ENCODE data around the gene CSNK1D.
A peak's percentile ranks its signal among the peaks of the same experiment; 100 is the strongest.

The CSNK1D gene

DNA sequence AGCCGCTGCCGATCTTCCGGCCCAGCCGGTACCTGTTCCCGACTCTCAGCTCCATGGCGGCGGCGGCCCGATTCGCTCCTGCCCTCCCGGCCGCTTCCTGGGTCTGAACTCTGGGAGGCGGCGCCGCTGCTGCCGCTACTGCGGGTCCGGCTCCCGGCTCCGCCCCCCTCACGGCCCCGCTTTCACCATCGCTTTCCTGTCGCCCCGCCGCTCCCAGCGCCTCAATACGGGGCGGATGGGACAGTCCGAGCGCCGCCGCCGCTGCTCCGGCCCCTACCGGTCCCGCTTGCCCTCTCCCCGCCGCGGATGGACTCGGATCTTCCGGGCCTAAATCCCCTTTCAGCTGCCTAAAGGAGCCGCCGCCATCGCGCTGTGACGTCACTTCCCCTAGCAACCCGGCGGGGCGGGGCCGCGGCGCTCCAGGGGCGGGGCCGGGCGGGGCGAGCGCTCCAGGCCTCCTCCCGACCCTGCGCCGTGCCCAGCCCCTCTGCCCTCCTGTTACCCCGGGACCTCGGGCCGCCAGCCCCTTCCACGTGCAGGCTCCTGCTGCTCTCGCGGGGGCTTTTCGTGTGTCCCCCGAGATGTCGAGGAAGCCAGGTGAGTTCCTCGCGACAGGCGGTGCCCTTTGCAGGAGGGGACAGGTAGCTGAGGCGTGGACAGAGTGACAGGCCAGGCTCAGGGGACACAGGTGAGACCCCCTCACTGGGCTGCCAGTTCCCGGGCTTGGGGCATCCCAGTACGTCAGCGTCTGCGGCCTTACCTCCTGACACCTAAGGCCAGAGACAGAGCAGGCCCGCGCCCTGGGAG lies at the start of gene CSNK1D:
TSS of gene CSNK1D (minus strand) at position 374 of the 807 bp plus-strand sequence. CDS start at position 55, 319 bp downstream.
- DNase-seq = peak; percentile 82 to 83

DNA sequence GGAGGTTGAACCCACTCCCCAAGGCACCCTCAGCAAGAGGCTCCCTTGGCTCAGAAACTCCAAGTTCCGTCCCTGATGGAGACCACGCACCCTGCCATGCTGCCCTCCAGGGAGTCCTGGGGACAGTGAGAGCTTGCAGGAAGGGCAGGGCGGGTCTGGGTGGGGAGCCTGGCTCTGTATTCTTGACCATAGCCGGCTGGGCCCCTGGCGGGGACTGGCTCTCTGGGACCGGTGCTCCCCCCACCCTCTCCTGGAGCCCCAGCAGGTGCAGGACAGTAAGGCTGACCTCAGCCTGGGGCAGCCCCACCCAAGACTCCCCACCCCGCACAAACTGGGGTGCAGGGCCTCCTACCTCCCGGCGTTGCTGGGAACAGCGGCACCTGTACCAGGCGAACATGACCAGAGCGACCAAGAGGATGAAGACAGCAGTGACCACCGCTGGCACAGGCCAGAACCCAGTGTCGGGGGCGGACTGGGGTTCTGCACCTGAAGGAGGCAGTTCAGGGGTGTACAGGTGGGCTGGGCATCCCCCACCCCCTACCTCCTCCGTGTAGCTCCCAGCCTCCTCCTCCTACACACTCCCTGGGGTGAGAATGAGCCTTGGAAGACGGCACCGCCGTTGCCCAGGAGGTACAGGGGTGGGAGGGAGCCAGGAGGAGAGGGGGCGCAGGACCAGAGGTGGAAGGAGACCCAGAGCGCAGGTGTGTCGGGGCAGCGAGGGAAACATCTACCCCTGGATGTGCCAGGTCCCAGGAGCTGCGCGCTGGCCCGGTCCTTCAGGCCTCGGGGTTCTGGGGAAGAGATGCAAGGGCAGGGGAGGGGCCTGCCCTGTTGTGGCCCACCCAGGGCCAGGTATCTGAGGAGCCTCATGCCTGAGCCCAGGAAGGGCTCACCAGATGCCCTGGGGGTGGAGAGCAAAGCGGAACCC lies 49.3 kb upstream of the CSNK1D start:
- no peak for DNase-seq

DNA sequence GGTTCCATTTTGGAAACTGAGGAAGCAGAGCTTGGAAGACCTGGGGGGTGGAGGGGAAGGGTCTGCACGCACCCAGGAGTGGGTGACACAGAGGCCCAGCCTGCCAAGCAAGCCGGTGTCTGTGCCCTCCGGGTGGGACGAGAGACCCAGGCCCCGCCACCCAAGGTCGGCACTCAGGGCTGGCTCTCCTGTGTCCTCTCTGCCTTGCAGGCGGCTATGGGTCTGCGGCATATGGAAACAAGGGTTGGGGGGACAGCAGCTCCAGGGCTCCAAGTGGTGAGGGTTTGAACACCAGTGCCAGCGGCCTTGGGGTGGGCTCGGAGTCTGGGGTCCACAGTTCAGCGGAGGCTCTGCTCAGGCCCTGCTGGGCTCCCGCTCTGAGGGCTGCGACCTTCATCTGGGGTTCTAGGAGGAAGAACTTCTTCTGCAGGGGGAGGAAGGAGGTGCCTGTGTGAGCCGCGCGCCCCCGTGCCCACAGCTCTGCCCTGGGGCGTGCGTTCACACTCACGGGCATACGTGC lies 48.5 kb upstream of the CSNK1D start:
- no peak for DNase-seq

DNA sequence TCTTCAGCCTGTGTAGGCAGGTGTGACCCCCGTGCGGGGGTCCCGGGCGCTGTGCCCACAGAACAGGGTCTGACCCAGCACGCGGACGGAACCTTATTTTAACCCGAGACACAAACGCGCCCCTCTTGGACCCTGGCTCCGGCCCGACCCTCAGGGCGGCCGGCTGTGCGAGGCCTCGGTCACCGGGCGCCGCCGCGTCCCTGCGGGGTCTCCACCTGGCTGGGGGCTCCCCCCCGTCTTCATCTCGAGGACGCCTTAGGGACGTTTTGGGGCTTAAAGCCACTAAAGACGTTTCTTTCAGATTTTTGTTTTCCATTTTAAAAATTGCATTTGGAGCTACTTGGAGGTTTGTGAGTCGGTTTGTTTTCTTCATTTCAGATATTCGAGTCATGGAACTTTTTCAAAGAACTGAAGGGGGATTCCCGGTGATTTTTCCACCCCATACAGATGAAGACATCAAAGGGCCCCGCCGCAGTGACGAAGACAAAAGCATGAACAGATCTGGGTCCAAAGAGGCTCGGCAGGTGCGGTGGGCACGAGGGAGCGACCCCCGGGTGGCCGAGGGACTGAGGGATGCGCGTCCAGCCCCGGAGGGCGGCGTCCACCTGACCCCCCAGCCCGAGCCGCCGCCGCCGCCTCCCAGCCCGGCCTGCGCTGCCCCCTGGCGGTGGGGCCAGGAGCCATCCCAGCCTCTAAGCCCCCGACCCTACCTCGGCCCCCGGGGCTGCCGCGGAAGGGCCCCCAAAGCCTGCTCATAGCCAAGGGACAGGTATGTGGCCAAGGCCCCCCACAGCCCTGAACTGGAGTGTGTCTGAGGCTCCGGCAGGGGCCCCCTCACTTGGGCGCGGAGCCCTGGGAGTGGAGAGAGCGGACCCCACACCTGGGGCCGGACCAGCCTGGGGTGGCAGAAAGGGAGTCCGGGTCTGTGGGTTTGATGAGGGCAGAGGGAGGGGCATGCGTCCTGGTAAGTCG lies 47.7 kb upstream of the CSNK1D start:
- no peak for DNase-seq

DNA sequence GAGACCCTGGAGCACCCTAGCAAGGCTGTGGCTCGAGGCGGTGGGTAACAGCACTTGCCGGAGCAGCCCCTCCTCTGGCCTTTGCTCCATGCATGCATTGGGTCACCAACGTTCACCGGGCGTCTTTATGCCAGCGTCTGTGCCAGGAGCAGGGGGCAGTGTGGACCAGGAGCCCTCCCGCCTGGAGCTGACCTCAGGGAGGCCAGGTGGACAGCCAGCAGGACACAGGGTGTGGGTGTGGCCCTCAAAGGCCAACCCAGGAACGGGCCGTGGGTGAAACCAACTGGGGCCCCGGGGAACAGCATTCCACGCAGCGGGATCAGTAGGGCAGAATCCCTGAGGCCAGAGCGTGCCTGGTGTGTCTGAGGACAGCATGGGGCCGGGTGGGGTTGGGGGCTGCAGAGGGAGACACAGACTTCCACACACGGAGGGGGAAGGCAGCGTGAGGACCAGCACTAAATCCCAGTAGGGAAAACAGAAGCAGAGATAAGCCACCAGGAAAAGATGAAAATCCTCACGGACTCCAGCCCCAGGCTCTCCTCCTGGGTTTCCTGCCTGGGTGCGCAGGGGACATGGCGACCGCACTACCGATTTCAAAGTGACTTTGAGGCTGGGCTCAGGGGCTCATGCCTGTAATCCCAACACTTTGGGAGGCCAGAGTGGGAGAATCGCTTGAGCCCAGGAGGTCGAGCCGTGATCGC lies 46.8 kb upstream of the CSNK1D start:
- DNase-seq = no peak

DNA sequence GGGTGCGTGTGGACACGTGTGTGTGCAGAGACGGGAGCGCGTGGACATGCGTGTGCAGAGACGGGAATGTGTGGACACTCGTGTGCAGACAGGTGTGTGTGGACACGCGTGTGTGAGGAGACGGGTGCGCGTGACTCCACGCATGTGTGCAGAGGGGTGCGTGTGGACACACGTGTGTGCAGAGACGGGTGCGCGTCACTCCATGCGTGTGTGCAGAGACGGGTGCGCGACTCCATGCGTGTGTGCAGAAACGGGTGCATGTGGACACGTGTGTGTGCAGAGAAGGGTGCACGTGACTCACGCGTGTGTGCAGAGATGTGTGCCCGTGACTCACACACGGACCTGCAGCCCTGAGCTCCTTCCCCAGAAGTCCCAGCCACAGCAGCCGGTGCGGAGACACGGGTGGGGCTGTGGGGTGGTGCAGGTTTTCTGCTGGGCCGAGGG lies 46.1 kb upstream of the CSNK1D start:
- no peak for DNase-seq

DNA sequence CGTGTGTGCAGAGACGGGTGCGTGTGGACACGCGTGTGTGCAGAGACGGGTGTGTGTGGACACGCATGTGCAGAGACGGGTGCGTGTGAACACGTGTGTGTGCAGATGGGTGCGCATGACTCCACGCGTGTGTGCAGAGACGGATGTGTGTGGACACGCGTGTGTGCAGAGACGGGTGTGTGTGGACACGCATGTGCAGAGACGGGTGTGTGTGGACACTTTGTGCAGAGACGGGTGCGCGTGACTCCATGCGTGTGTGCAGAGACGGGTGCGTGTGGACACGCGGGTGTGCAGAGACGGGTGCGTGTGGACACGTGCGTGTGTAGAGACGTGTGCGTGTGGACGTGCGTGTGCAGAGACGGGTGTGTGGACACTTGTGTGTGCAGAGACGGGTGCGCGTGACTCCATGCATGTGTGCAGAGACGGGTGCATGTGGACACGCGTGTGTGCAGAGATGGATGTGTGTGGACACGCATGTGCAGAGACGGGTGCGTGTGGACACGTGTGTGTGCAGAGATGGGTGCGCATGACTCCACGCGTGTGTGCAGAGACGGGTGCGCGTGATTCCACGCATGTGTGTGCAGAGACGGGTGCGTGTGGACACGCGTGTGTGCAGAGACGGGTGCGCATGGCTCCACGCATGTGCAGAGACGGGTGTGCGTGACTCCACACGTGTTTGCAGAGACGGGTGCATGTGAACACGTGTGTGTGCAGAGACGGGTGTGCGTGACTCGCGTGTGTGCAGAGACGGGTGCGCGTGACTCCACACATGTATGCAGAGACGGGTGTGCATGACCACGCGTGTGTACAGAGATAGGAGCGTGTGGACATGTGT lies 45.5 kb upstream of the CSNK1D start:
- DNase-seq = no peak

DNA sequence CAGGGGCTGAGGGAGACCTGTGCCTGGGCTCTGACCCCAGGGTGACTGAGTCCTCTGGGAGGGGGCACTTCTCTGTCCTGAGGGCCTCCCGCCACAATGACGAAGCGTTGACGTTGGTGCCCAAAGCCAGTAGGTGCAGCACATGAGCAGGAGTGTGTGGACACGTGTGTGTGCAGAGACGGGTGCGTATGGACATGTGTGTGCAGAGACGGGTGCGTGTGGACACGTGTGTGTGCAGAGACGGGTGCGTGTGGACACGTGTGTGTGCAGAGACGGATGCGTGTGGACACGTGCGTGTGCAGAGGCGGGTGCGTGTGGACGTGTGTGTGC lies 44.6 kb upstream of the CSNK1D start:
- no peak for DNase-seq

DNA sequence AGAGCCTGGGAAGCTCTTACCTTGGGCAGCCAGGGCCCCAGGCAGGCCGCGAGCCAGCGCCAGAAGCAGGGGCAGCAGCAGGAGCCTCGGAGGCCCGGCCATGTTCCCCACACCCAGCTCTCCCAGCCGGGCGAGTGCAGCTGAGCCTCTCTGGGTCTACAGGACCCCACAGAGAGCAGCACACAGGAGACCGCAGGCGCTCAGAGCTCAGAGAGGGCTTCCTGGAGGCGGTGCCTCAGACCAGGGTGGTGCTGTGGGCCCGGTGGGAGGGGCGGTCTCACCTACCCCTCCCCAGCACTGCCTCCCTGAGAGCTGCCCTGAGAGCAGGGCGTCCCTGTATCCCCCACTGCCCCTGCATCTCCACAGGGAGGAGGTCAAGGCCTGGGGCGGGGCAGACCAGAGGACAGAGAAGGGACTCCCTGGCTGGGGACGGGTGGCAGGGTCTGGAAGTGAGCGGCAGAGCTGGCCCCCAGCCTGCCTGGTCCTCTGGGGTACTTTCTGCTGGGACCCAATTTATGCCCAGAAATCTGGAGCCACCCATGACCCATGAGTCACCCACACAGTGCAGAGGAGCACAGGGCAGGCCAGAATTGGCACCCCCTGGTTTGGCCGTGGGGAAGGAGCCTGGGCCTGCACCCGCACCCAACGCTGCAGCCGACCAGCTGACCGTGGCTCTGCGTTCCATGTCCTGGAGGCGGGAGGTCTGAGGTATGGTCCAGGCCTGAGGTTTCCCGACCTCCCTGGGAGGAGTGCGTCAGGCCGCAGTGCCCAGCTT lies 44.1 kb upstream of the CSNK1D start, which contains the start of gene CD7:
TSS of gene CD7 (minus strand) at position 215 of the 775 bp plus-strand sequence. CDS start at position 102, 113 bp downstream.
- DNase-seq = no peak

DNA sequence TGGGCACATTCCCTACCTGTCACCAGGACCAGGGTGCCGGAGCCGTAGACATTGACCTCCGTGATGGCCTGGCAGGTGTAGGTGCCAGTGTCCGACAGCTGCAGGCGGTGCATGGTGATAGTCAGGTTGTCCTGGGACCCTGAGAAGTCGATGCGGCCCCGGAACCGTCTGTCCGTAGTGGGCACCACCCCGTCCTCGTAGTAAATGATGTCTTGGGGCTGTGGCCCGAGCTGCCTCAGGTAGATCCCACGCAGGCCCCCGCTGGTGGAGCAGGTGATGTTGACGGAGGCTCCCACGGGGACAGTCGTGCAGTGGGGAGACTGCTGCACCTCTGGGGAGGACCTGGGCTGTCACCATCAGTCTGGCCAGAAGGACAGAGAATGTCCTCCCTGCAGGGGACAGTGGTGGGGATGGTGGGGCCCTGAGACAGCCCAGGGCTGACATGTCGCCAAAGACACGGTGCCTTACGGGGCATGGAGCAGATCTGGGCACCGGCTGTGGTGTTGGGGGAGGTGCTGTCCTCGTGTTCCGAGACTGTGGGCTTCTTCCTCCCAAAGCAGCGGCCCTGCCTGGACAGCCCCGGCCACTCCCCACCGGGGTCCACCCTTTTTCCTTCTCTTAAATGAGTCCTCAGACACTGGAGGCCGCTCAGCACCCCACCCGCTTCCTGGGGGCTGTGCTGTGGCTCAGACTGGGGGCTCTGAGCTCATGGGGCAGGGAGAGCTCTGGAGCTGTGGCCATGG lies 43.3 kb upstream of the CSNK1D start:
- DNase-seq = no peak

DNA sequence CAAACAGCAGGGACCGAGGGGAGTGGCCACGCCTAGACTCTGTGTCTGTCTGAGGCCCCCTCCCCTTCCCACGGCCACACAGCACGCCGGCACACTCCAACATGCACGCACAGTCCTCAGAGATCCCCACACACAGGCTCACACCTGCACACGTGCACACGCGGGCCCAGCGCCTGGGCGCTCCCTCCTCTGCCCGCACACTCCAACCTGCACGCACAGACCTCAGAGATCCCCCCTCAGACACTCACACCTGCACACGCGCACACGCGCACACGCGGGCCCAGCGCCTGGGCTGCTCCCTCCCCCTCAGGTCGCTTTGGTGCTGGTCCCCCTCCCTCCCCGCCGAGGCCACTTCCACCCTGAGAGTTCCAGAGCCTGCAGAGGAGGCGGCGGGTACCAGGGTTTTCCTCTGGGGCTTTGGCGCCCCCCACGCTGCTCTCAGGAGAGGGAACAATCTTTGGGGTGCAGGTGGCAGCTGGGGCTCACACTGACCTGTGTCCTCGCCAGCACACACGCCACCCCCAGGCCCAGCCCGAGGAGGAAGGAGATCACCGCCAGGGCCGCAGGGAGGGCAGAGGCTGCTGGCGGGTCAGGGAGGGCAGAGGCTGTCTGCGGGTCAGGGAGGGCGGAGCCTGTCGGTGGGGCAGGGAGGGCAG lies 42.3 kb upstream of the CSNK1D start:
- no peak for DNase-seq

DNA sequence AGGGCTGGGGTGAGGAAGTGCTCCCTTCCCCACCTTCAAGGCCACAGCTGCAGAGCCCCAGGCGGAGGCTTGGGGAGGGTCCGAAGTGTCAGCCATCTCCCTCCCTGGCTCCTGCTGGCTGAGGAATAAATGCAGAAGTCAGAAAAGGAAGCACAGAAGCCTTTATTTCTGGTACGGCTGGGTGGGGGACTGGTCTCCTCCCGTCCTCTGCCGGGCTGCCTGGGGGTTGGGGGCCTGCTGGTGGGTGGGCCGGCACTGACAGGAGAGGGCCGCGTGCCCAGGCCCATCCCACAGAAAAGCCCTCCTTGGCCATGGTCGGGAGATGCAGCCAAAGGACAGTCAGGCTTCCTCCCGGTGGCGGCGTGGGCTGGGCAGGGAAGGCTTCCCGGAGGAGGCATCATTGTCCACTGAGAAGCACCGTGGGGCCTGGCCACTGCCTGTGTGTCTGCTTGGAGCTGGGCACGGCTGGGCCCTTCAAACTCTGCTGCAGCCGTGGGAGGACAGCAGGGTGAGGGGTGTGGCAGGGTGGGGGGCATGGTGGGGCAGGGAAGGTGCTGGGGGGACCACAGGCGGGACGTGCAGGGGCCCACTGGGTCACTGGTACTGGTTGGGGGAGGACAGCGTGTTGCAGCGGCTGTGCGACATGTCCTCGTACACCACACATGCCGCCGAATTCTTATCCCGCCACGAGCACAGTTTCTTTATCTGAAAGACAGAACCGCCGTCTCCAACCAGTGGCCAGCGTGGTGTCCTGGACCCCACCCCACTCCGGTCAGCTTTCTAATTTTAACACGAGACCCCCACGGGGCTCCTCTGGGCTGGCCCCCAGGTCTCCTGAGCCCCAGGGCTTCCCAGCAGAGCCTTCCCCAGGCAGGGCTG lies 41.5 kb upstream of the CSNK1D start:
- no peak for DNase-seq

DNA sequence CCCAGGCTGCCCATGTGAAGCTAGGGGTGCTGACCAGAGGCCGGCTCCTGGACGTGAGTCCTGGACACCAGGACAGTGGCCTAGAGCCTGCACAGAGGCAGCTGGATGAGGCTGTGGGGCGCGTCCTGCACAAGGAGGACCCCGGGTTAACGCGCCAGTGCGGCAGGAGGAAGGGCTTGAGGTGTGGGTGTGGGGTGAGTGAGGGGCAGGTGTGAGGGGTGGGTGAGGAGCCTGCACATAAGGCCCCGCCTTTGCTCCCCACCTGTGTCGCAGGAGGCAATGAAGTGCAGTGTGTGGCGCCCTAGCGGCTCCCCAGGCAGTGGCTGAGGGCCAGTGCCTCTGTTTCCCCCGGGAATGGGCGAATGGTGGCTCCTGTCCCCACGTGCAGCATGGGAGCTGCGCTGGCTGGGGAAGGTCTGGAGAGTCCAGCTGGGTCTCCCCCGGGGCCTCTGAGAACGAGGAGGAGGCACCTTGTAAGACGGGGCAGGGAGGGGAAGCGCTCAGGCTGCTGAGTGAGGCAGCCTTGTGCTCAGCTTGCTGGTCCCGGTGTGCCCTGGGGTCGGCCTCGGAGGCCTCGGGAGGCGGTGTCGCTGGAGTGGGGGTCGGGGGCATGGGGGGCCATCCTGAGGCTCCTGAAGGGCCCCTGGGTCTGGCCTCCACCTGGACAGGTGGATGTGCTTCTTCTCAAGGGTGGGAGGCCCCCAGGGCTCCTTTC lies 40.7 kb upstream of the CSNK1D start:
- DNase-seq = no peak

DNA sequence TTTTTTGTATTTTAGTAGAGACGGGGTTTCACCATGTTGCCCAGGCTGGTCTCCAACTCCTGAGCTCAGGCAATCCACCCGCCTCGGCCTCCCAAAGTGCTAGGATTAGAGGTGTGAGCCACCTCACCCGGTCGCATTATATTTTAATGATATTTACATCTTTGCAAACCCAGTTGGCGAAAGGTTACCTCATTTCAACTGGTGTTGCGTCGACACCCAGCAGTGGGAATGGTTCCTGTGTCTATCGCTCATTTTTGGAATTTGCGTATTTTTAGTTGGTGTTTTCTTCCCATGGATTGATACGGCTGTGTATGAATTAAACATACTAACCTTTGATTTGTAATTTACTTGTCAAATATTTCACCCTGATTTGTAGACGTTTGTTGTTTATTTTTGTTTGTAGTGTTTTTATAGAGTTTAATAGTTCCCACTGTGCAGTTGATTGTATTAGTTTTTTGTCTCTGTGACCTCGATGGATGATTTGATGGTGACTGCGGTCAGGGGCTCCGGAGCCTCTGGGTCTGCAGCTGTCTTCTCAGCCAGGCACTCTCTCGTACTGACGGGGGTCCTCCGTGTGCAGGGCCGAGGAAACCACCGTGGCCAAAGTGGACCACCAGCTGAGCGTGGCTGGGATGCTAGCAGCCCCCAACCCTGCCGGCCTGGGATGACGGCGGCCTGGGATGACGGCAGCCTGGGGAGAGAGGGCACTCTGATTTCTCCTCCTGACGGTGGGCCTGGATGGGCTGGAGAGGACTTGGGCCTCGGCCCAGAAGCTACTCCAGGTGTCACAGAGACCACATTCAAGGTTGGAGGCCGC lies 39.9 kb upstream of the CSNK1D start:
- DNase-seq = no peak

DNA sequence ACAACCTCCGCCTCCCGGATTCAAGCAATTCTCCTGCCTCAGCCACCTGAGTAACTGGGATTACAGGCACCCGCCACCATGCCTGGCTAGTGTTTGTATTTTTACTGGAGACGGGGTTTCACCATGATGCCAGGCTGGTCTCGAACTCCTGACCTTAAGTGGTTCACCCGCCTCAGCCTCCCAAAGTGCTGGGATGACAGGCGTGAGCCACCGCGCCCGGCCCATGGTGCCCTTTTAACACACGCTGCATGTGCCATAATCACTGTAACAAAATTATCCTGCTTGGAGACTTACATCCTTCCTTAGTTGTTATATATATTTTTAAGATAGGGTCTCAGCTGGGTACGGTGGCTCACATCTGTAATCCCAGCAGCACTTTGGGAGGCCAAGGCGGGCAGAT lies 38.5 kb upstream of the CSNK1D start:
- DNase-seq = no peak

DNA sequence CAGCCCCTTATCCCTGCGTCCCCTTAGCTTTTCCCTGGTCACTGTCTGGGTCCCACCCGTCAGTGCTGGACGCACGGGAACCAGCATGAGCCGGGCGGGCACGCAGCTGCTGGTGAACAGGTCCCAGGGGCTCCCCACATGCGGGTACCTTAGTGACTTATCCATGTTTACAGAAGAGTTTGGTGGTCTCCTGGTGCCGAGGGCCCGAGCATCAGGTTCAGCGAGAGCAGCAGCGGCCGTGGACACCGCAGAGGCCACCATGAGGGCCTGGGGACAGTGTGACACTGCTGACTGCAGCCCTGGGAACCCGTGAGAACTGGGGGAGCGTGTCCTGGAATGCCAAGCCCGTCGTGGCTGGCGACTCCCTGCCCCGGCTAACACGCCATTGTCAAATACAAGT lies 37.4 kb upstream of the CSNK1D start:
- no peak for DNase-seq

Measured in SHP77 (cell line).